Stimulated activated CD4-positive, alpha-beta T cell treated with anti-CD3 and anti-CD28 coated beads, Interleukin-15, amount 100 ng/mL, for 1 hour (primary cell): ENCODE results near the gene GALC.

ENCODE experiments used
- DNase-seq, 2 donors: peaks; one replicate each; pipeline ENCODE4 v3.0.0-alpha.2; 2020; ENCODE audit warnings: low read depth in 1 of 2, low spot score in 1 of 2

Gene GALC

GRCh38 chr14:87888136-87888999, 104.6 kb downstream of the GALC start:
- no peak for DNase-seq

DNA sequence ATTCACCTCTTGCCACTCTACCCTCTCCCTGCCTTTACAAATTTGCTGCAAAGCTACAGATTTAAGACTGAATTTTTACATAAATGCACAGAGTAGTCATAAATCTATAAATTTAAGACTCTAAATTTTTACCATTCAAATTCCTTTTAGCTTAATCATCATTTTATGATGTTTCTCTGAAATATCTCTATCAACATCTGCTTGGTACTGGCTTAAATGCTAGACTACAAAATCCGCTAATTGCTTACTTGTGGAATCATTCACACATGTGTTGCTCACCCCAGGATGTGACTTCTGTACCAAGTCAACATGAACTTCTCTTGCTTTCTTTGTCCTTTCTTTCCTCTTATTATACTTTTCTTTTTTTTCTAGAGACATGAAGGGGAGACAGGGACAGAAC, 109.2 kb downstream of the GALC start:
- no peak for DNase-seq
